Spleen (tissue), 7 donors: Measurements from ENCODE around the gene RPL3.

Experiments
- POLR2A ChIP-seq, 3 donors: fragments of 450-650 bp; IDR thresholded peaks; one replicate each; pipeline ENCODE4 v1.5.1; 2017; ENCODE audit warnings: antibody characterized with exemption in 3 of 3, mild to moderate bottlenecking in 1 of 3
- POLR2AphosphoS5 ChIP-seq, 3 donors: sonication (generic); formaldehyde crosslinking; IDR thresholded peaks; one replicate each; pipeline ENCODE4 v1.5.1; 2017; ENCODE audit warnings: antibody characterized with exemption in 3 of 3
- TF ChIP-seq, protein P1 (sequence below), 11 experiments: fragments of 200-600 bp in 7 of 11; fragments of 450-650 bp in 4 of 11; sonication (generic) in 4 of 11; IDR thresholded peaks in 8 of 11; conservative IDR thresholded peaks in 3 of 11; 1 replicate in 7 of 11; 2 replicates in 4 of 11; pipeline versions ENCODE4 v1.4.0 to v1.8.0; 2016 to 2021; ENCODE audit warnings: antibody characterized with exemption in 11 of 11, inconsistent platforms in 4 of 11, mild to moderate bottlenecking in 1 of 11
- donor health status: DM: no; HTN: no; CAD: no; lungs with moderate emphysema.
- donor health status: DM: no; HTN: no; CAD: no.
- donor health status: DM: no; HTN: no; CAD: no.

GRCh38 chr22:39301926-39302325 is 17.5 kb downstream of the RPL3 start:
- TF ChIP-seq POLR2AphosphoS5 (IDR thresholded peaks at IDR 0.05) (no peak), POLR2A (IDR thresholded peaks at IDR 0.05) (no peak)
- TF ChIP-seq, protein P1, sequence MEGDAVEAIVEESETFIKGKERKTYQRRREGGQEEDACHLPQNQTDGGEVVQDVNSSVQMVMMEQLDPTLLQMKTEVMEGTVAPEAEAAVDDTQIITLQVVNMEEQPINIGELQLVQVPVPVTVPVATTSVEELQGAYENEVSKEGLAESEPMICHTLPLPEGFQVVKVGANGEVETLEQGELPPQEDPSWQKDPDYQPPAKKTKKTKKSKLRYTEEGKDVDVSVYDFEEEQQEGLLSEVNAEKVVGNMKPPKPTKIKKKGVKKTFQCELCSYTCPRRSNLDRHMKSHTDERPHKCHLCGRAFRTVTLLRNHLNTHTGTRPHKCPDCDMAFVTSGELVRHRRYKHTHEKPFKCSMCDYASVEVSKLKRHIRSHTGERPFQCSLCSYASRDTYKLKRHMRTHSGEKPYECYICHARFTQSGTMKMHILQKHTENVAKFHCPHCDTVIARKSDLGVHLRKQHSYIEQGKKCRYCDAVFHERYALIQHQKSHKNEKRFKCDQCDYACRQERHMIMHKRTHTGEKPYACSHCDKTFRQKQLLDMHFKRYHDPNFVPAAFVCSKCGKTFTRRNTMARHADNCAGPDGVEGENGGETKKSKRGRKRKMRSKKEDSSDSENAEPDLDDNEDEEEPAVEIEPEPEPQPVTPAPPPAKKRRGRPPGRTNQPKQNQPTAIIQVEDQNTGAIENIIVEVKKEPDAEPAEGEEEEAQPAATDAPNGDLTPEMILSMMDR (IDR thresholded peaks at IDR 0.05 in 8 of 11, conservative IDR thresholded peaks at IDR 0.05 in 3 of 11): no peak
